Peyer's patch (tissue), 4 donors: ENCODE measurements around the gene ADORA3. TPM values are rescaled to one million over a fixed set of nuclear protein-coding genes. Genes with fewer than 3 reads are reported as not detected.

Experiments used
- DNase-seq, 3 donors: peaks; one replicate each; pipeline ENCODE4 v3.0.0-alpha.2; 2017 to 2019
- H3K27ac ChIP-seq, 4 donors: fragments of 200-600 bp; sonication (generic); one replicate each; pipeline ENCODE4 v1.5.1; 2016 to 2019
- H3K27me3 ChIP-seq, 2 donors: fragments of 200-600 bp; sonication (generic); one replicate each; pipeline ENCODE4 v1.5.1; 2019
- H3K36me3 ChIP-seq, 3 donors: fragments of 200-600 bp; sonication (generic); one replicate each; pipeline ENCODE4 v1.5.1; 2016 to 2019
- H3K4me1 ChIP-seq, 4 donors: fragments of 200-600 bp; sonication (generic); one replicate each; pipeline ENCODE4 v1.5.1; 2016 to 2019
- H3K4me3 ChIP-seq, 4 donors: fragments of 200-600 bp; sonication (generic); 1 replicate in 3 of 4; 2 replicates in 1 of 4; pipeline ENCODE4 v1.5.1; 2016 to 2019; ENCODE audit warnings: mild to moderate bottlenecking in 1 of 4
- H3K9me3 ChIP-seq, 4 donors: fragments of 200-600 bp; sonication (generic); one replicate each; pipeline ENCODE4 v1.5.1; 2016 to 2019; ENCODE audit warnings: mild to moderate bottlenecking in 1 of 4
- POLR2A ChIP-seq, 2 donors: fragments of 450-650 bp; IDR thresholded peaks; one replicate each; pipeline ENCODE4 v1.5.1; 2017; ENCODE audit warnings: antibody characterized with exemption in 2 of 2, mild to moderate bottlenecking in 2 of 2, moderate library complexity in 2 of 2
- total RNA-seq, 4 donors: library from RNA; depleted of rRNA; stranded (reverse); fragments of >200 nt; gene quantifications; one replicate each; pipeline ENCODE4 v1.1.0, GENCODE V29; 2016
- TF ChIP-seq, protein P1 (sequence below), 6 experiments: fragments of 450-650 bp in 4 of 6; fragments of 200-600 bp in 2 of 6; sonication (generic) in 1 of 6; IDR thresholded peaks; one replicate each; pipeline ENCODE4 v1.5.1; 2017 to 2019; ENCODE audit warnings: antibody characterized with exemption in 6 of 6, mild to moderate bottlenecking in 3 of 6, moderate library complexity in 1 of 6

ADORA3 gene
- total RNA-seq, 4 donors from 2014 or later, result 2.3 to 14.9 (median 4.7) TPM; not detected in 1

DNA sequence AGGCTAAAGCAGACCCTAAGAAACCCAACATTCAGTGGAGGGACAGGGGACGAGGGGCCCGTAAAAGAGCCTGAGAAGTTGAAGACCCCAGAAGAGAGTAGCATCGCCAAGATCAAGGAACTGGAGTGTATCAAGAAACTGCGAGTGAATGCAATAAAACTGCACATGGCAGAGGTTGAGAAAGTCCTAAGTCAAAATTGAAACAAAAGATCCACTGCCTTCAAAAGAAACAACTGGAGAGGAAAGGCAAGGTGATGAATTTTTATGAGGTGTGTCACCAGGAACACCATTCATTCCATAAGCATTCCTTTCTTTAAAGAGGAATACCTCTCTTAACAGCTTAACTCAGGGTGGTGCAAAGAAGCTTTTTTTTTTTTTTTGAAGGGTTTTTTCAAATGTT lies 38.3 kb upstream of the ADORA3 start:
- H3K27ac ChIP-seq, result no peak overlapping the region

DNA sequence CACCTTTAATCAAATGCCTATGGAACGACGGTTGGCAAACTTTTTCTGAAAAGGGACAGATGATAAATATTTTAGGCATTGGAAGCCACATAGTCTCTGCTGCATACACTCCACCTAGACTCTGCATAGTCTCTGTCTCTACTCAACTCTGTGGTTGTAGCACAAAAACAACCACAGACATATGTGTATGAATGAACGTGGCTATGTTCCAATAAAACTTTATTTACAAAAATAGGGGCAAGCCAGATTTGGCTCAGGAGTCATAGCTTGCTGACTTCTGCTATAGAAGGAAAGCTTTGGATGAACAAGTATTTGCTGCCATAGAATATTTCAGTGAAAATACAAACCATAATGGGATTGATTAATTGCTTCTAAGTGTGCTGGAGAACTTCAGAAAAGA lies 37.5 kb upstream of the ADORA3 start:
- DNase-seq, result no peak

More for the DNA sequence above, 38.3 kb upstream of the ADORA3 start:
- DNase-seq, result no peak
- H3K9me3 ChIP-seq, result no peaks in the 10 kb centered on the region
- H3K36me3 ChIP-seq, result no peaks in the 10 kb centered on the region
- H3K4me3 ChIP-seq, result no peak overlapping the region
- TF ChIP-seq, protein P1, sequence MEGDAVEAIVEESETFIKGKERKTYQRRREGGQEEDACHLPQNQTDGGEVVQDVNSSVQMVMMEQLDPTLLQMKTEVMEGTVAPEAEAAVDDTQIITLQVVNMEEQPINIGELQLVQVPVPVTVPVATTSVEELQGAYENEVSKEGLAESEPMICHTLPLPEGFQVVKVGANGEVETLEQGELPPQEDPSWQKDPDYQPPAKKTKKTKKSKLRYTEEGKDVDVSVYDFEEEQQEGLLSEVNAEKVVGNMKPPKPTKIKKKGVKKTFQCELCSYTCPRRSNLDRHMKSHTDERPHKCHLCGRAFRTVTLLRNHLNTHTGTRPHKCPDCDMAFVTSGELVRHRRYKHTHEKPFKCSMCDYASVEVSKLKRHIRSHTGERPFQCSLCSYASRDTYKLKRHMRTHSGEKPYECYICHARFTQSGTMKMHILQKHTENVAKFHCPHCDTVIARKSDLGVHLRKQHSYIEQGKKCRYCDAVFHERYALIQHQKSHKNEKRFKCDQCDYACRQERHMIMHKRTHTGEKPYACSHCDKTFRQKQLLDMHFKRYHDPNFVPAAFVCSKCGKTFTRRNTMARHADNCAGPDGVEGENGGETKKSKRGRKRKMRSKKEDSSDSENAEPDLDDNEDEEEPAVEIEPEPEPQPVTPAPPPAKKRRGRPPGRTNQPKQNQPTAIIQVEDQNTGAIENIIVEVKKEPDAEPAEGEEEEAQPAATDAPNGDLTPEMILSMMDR (IDR thresholded peaks at IDR 0.05), result no peak
- TF ChIP-seq POLR2A (IDR thresholded peaks at IDR 0.05), result no peak
- H3K27me3 ChIP-seq, result no peaks in the 10 kb centered on the region
- H3K4me1 ChIP-seq, result peaks cover 0 to 10% (median 0%) of the 10 kb centered on the region in 4 donors

DNA sequence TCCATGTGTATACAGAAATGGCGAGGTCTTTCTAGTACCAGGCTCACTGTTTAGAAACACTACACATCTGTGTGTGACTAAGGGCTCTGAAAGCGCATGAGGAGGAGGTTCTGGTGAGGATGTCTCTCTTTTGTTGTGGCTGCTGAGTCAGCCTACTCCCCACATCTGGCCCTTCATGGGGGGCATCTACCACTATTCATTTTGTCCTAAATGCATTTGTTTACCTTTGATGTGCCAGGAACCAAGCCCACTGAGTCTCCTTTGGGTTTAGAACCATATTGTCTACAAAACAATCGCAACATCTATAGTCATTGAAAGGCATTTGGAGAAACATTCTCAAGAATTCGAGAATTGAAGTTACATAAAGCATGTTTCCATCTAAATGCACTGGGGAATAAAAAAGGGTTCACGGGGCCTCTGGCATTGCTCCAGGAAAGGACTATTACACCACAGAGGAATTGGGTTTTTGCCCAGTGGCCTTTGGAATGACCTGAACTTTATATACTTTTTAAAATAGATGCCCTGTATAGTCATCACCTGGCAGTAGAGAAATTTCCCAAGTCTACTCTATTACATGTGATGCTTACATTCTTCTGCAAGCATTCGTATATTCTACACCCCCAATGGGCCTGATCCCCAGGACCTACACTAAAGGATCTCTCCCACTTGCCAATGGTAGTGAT lies 35.1 kb upstream of the ADORA3 start:
- Histone ChIP-seq H3K9me3 (no peaks in the 10 kb centered on the region), H3K27me3 (no peaks in the 10 kb centered on the region), H3K36me3 (no peaks in the 10 kb centered on the region), H3K4me3 (no peak overlapping the region), H3K4me1 (peaks cover 0 to 18% (median 0%) of the 10 kb centered on the region in 4 donors), H3K27ac (no peak overlapping the region)
- TF ChIP-seq, protein P1 (IDR thresholded peaks at IDR 0.05), result no peak
- no peak for TF ChIP-seq POLR2A (IDR thresholded peaks at IDR 0.05)
- DNase-seq, result peak in 1 of 3 donors; percentile 55

More for the DNA sequence above, 37.5 kb upstream of the ADORA3 start:
- no peaks in the 10 kb centered on the region for H3K36me3 ChIP-seq
- no peak overlapping the region for H3K27ac ChIP-seq
- H3K9me3 ChIP-seq, result no peaks in the 10 kb centered on the region
- TF ChIP-seq, protein P1 (IDR thresholded peaks at IDR 0.05), result no peak
- no peak for TF ChIP-seq POLR2A (IDR thresholded peaks at IDR 0.05)
- H3K4me1 ChIP-seq, result peaks cover 0 to 11% (median 0%) of the 10 kb centered on the region in 4 donors
- H3K27me3 ChIP-seq, result no peaks in the 10 kb centered on the region
- H3K4me3 ChIP-seq, result no peak overlapping the region

DNA sequence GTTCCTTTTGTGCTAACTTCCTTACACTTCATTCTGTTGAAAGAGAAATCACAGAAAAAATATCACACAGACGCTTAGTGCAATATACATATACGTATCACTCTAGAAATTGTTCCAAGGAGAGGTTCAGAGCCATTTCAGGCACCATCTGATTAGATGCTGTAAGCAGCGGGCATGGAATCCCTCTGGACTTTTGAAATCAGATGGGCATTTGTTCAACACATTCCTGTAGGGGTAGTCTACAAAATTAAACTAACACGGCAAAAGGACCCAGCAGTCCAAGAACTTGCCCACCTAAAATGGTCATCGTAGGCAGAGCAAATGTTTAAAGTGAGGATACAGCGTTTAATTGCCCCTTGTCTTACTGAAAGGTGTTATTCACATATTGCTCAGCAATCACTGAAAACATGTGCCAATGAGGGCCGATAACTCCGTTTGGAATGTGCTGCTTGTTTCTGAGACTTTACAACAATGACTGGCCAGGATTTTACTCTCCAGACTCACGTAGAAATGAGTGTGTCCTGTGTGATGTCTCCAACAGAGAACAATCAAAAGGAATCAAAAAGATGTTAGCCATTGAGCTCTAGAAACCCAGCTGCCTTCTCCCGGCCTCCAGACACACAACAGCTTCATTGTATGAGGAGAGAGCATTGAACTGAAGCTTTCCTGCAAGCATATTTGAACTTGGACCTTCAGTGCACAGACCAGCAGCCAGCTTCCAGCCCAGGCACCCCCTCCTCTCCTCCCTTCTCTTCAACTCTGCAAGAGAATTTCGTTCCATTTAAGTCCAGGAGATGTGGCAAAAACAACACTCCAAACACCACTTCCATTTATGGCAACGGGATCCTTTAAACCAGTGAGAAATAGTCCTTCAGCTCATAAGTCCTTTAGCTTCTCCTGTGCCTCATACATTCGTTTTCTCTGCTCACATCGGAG lies 32.1 kb upstream of the ADORA3 start:
- TF ChIP-seq, protein P1 (IDR thresholded peaks at IDR 0.05), result no peak
- TF ChIP-seq POLR2A (IDR thresholded peaks at IDR 0.05), result no peak
- Histone ChIP-seq H3K4me3 (no peak overlapping the region), H3K27ac (peak overlapping the region in 1 of 4 donors; percentile 55), H3K9me3 (no peaks in the 10 kb centered on the region), H3K27me3 (no peaks in the 10 kb centered on the region), H3K36me3 (no peaks in the 10 kb centered on the region), H3K4me1 (peaks cover 0 to 18% (median 0%) of the 10 kb centered on the region in 4 donors)
- no peak for DNase-seq

DNA sequence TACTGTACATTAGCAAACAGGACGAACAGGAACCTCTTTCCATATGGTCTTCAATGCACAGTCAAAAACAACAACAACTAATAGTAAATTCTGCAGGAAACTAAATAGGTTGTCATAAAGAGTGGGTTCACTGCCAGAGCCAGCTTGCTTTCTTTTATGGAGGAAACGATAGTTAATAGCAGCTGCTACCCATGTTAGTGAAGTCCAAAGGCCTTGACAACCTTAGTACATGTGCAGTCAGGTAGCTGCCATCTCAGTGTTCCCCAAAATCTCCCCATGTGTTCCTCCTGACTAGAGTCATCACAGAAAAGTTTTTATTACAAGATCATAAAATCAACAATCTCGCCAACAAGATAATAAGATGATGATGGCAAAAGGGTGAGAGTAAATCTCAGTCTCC lies 16.6 kb upstream of the ADORA3 start:
- no peaks in the 10 kb centered on the region for H3K9me3 ChIP-seq
- H3K4me3 ChIP-seq, result no peak overlapping the region
- no peak for TF ChIP-seq POLR2A (IDR thresholded peaks at IDR 0.05)
- TF ChIP-seq, protein P1 (IDR thresholded peaks at IDR 0.05), result no peak
- H3K27ac ChIP-seq, result no peak overlapping the region
- peaks cover 0 to 11% (median 8%) of the 10 kb centered on the region in 4 donors for H3K4me1 ChIP-seq
- H3K36me3 ChIP-seq, result no peaks in the 10 kb centered on the region
- DNase-seq, result no peak
- H3K27me3 ChIP-seq, result no peaks in the 10 kb centered on the region
